SH-SY5Y (cell line): ENCODE data around the gene METTL15.

Source experiments
- GATA2 ChIP-seq: IDR thresholded peaks from 2 replicates; pipeline ENCODE4 v1.6.1; 2011; ENCODE audit warnings: mild to moderate bottlenecking, low read depth, low read length
- GATA3 ChIP-seq: IDR thresholded peaks from 2 replicates; pipeline ENCODE4 v1.6.1; 2011; ENCODE audit warnings: low read depth, mild to moderate bottlenecking, low read length, moderate library complexity

METTL15 gene

DNA sequence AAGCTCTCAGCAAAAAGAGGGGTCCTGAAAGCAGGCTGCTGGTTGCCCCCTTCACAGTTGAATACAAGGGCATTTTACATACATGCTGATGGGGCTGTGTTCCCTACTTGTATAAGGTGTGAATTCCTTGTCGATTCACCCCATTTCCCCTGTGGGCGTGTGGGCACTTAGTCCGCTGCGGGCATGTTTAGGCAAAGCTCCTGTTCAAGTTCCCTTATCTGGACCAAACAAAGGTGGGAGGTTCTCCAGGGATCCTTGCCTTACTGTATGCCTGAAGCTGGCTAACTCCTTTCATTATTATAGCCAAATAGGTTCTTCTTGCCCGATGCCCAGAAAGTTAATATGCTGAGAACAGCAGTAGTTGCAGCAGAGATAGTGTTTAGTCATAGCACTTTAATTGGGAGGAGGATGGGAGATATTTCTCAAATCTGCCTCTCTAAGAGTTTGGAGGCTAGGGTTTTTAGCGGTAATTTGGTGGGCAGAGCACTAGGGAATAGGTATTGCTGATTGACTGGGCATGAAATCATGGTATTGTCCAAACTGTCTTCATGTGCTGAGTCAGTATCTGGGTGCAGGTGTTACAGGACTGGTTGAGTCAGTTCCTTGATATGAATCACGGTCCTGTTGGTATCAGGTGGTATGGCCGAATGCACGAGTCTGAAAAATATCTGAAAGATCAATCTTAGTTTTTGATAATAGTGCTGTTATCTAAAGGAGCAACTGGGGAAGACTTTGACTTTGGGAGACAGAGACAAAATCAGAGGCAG lies 32.7 kb downstream of the METTL15 start:
- no peak for TF ChIP-seq GATA2
- TF ChIP-seq GATA3 = no peak

DNA sequence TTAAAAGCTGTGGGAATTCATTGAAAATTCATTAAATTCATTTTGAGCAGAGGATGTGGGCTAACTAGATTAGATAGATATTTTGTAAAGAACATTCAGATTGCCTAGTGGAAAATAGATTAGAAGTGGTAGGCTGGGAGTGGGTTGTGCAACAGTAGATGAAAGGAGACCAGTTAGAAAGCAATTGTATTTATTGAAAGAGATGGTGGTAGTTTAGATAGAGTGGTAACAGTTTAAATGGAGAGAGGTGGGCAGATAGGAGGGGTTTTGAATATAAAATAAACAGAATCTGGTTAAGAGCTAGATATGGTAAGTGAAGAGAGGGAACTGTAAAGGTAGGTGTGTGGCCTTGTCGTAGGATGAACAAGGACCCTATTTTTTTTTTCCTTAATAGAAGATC lies 34.5 kb downstream of the METTL15 start:
- TF ChIP-seq GATA2 = no peak
- no peak for TF ChIP-seq GATA3

DNA sequence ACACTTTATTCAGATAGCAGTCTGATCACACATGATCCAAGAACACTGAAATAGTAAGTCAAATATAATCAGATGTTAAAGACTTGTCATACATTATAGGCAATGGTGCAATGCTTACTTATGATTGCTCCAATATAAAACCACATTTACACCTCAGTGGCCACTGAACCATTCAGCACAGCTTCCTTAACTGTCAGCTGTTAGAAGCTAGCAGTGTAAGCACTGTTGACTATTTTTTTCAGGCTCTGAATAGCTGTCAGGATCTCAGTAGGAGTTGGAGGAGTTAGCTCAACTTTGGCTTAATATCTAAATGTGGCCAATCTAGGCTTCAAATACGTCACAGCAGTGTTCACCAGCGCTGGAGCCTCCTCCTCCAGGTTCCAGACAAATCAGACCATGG lies 36.6 kb downstream of the METTL15 start:
- TF ChIP-seq GATA3 (no peak), GATA2 (no peak)

DNA sequence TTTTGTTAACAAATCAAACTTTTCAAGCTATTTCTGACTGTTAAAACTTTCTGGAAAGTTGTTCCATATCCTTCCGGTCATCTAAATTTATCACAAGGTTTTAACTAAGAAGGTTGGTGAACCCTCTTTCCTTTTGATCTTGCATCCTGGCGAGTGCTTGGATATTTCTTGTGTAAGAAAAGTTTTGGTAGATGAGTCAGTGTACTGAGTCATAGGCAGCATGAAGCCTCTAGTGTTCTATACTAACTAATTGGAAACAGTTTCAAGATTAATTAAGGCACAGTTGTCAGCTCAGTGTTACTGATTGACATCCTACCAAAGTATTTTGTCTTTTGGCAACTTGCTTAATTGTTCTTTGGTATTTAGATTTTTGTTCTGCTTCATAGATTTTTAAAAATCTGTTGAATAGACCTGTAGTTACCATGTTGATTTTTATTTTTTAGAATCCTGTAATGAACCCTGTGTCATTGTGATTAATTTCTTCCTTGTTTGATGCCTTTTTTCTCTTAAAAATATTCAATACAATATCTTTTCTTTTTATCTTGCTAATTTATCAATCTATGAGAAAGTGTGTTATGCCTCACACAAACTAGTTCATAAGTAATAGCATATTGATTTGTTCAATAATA lies 38.0 kb downstream of the METTL15 start:
- no peak for TF ChIP-seq GATA2
- no peak for TF ChIP-seq GATA3

DNA sequence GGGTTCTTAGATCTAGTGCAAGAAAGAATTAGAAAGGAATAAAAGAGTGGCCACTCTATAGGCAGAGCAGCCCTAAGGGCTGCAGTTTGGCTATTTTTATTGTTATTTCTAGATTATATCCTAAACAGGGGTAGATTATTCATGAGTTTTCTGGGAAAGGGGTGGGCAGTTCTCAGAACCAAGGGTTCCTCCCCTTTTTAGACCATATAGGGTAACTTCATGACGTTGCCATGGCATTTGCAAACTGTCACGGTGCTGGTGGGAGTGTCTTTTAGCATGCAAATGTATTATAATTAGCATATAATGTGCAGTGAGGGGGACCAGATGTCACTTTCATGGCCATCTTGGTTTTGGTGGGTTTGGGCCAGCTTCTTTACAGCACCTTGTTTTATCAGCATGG lies 44.6 kb downstream of the METTL15 start:
- TF ChIP-seq GATA3 (no peak), GATA2 (no peak)

DNA sequence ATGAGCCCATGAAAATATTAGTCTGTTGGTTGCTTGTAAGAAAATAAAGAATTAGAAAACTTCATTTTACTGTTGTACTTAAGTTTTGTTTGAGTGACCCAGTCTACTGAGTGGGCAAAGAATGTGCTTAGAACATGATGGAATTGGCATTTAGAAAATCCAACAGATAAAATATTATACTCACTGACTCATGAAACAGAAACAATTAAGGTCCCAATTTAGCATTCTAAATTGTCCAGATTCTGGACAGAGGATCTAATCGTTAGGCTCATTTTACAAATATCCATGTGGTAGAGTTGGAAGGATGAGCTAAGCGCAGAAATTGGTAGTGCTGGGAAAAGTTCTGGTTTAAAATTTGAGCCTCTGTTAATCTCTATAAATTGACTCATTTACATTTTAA lies 45.4 kb downstream of the METTL15 start:
- TF ChIP-seq GATA3 (no peak), GATA2 (no peak)

DNA sequence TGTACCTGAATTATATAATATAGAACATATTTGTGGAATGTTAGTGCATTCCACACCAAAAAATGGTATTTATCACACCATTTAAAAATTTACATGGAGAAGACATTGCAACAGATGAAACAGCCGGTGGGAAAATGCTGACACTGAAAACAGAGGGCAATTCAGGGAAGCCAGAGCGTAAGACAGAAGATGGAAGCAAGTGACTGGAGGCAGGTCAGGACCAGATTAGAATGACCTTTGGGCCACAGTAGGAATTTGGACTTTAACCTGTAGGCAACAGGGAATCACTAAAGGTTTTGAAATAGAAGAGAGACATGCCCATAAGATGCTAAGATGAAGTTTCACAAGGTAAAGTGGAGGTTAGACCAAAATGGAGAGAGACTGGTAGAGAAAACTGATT lies 60.5 kb downstream of the METTL15 start:
- TF ChIP-seq GATA3 (no peak), GATA2 (no peak)

DNA sequence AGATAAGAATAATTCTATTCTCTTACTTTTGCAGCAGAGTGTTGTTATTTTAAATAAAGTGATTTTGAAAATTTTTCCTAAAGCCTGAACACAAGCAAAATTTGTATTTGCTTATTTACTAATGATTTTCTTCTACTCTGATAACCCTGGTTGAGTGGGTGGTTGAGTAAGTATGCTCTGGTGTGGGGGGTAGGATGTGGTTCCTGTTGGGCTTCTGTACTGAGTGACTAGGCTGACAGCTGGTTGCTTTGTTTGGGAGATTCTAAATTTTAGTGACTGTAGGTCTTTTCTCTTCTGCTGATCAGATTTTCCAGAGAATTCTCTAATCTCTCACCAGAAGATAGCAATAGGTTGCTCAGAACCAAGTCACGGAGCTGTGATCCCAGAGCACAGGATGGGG lies 61.6 kb downstream of the METTL15 start:
- TF ChIP-seq GATA3 (no peak), GATA2 (no peak)

DNA sequence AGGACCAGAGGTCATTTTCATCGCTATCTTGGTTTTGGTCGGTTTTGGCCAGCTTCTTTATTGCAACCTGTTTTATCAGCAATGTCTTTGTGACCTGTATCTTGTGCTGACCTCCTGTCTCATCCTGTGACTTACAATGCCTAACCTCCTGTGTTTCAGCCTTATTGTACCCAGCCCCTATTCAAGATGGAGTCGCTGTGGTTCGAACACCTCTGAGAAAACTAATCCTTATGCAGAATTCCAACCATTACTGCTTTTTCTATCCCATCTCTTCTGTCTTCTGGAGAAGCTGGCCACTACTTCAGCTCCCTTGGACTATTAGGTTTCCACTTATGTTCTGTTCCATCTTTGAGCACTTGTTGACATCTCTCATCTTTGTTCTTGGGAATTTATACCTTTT lies 62.6 kb downstream of the METTL15 start:
- TF ChIP-seq GATA3 (no peak), GATA2 (no peak)

DNA sequence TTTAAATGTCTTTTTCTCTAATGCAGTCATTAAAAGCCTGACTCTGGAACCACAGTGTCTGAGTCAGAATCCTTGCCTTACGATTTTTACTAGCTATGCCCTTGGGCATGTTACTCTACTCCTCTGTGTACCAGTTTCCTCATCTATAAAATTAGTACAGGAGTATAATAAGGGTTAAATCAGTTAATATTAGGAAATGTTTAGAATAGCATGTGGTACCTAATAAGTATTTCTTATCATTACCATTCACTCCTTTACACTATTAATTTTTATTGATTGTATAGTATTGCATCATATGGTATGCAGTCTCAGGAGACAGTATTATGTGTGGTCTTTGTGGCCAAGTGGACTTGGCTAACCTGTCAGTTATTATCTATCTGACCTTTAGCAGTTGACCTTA lies 68.2 kb downstream of the METTL15 start:
- TF ChIP-seq GATA3 (no peak), GATA2 (no peak)

DNA sequence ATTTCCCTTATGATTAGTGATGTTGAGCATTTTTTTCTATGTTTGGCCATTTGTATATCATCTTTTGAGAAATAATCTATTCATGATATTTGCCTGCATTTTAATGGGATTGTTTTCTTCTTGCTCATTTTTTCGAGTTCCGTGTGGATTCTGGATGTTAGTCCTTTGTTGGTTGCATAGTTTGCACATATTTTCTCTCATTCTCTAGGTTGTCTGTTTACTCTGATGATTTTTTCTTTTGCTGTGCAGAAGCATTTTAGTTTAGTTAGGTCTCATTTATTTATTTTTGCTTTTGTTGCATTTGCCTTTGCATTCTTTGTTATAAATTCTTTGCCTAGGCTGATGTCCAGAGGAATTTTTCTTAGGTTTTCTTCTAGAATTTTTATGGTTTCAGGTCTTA lies 87.3 kb downstream of the METTL15 start:
- TF ChIP-seq GATA3 (no peak), GATA2 (no peak)

DNA sequence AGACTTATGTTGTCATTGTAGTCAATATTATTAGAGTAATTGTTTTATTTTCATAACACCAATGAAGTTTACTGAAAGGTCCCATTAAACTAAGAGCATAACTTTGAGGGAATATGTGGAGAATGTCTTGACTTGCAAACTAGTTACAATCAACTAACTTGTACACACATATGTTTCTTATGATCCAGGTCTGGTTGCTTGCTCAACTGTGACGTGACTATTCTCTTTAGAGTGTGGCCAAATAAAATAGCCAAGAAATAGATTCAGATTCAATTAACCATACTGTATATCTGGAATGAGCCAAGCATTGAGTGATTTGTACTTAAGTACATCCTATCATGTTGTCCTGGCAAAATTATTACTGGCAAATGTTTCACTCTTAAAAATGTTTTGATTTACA lies 101.7 kb downstream of the METTL15 start:
- TF ChIP-seq GATA3 = no peak
- TF ChIP-seq GATA2 = no peak

DNA sequence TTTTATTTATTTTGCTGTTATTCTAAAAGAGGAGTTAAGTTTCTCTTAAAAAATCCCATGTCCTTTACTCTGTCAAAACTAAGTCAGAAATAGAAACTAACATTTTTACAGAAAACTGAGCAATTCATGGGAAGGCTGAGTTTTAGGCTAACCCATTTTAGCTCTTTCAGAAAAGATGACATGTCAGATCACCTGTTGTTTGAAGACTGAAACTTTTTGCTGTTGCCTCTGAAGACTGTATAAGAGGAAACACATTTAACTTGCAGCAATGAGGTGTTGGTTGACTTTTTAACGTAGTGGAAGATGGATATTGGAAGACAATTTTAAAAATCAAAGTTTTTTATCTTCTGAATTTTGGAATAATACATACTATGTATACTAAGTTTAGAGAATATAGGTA lies 115.4 kb downstream of the METTL15 start:
- TF ChIP-seq GATA2 (no peak), GATA3 (no peak)

DNA sequence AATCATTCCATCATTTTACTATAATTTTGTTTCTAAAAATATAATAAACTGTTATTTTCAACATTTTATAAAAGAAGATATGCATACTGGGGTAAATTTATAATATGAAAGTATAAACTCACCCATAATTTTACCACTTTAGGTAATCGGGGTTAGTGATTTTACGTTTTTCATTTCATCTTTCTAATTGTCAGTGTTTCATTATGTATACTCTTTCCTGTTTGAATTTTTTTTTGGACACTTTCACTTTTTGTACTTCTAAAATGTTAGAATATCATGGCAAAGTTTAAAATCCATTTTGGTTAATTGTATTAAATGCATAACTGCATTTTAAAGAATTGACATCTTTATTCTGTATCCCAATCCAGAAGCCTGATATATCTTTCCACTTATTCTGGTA lies 115.8 kb downstream of the METTL15 start:
- TF ChIP-seq GATA2 = no peak
- no peak for TF ChIP-seq GATA3

DNA sequence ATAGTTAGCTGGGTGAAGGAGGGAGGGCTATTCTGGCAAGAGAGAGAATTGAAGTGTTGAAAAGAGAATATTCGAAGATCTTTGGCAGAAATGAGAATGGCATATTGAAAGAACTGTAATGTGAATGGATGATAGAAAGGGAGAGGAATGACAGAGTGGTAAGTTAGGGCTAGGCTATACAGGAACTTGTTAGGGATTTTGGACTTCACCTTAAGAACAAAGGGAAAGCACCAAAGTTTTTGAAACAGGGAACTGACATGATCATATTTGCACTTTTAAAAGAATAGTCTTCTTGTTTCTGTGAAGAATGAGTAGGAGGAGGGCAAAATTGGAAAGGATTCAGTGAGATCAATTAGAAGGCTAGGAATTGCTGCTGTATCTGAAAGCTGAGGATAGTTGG lies 119.3 kb downstream of the METTL15 start:
- no peak for TF ChIP-seq GATA3
- no peak for TF ChIP-seq GATA2

DNA sequence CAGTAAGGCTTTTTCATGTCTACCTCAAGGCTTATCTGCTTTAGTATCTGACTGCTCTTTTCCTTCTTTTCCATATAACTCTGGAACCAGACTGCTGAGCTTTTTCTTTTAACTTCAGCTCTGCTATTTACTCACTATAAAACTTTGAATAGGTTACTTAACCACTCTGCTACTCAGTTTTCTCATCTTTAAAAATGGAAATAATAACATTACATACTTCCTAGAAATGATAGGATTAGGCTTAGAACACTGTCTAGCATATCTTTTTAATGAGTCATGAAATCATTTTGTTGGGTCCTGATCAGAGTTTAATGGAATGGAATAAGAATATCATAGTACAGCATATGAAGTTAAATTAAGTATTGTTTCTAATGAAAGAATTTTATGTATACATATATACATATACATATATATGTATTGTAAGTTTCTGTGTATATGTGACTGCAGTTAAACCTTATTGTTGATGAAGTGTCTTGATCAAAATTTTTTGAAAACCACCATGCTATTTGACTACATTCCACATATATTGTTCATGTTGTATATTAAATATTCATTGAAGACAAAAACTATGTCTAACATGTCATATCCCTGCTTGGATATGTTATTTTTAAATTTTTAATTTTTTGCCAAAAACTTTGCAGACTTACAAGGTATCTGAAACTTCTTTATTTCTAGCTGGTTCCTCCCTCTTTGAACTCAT lies 120.2 kb downstream of the METTL15 start:
- TF ChIP-seq GATA2 (no peak), GATA3 (no peak)
